ENCODE results near the gene DEDD.

DNA sequence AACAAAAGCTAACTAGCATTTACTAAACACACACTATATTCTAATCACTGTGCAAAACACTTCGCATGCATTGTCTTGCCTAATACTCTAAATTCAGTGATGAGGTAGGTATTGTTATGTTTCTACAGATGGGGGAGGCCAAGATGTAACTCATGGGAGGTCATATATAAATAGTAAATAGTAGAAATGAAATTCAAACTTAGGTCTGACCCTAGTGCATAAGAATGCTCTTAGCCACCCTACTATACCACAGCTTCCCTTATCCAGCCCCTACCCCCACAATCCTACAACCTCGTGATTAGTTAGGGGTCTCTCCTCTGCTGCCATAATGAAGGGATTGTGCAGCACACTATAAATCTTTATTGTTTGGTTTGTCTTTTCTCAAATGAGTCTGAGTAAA lies 17.9 kb downstream of the DEDD start:
- TF ChIP-seq POLR2A (IDR thresholded peaks at IDR 0.05; ENCODE audit: low read depth, low read length) (no peak), TAF1 (IDR thresholded peaks at IDR 0.05; ENCODE audit: borderline replicate concordance, low read depth, low read length) (no peak), POLR2AphosphoS5 (IDR thresholded peaks at IDR 0.05; ENCODE audit: low read depth, low read length) (no peak)
